HG03025 (cell line): ENCODE results near the gene GGA3.
"Not testable (repeated sequence)": the region's sequence is repeated elsewhere in the genome, so short reads cannot be mapped to it uniquely, and the experiment has no call there.

Experiments
- ATAC-seq: cut with Tn5 transposase; IDR thresholded peaks from one replicate; pipeline ENCODE4 v1.9.1; 2021; ENCODE audit warnings: mild to moderate bottlenecking, moderate library complexity; ENCODE audit not compliant: unreplicated experiment, low FRiP score

GGA3 gene

GRCh38 chr17:75228305-75228704, 33.1 kb downstream of the GGA3 start:
- ATAC-seq = no peak

GRCh38 chr17:75227729-75228128, 33.7 kb downstream of the GGA3 start:
- ATAC-seq = no peak

GRCh38 chr17:75225016-75225415, 36.4 kb downstream of the GGA3 start:
- ATAC-seq = no peak

GRCh38 chr17:75219815-75220214, 41.6 kb downstream of the GGA3 start:
- no peak for ATAC-seq

DNA sequence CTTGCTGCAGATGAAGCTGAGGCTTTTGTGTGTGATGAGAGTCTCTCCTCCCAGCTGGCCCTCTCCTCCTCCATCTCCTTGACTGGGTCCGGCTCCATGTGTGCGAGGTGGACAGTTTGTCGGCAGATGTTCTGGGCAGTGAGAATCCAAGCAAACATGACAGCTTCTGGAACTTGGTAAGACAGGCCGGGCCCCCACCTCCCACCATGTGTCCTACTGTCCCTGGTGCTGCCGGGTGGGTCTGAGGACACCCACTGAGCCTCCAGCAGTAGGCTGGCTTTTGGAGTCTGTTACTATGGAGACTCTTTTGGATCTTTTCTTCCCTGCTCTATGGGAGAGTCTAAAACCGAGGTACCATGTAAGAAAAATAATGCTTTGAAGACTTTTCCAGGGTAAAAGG, 43.3 kb downstream of the GGA3 start:
- ATAC-seq = no peak

- no peak for ATAC-seq
These were observed 52.3 kb downstream of the GGA3 start for GRCh38 chr17:75209061-75209460.

- ATAC-seq = no peak
These were observed 53.2 kb downstream of the GGA3 start for GRCh38 chr17:75208161-75208560.

DNA sequence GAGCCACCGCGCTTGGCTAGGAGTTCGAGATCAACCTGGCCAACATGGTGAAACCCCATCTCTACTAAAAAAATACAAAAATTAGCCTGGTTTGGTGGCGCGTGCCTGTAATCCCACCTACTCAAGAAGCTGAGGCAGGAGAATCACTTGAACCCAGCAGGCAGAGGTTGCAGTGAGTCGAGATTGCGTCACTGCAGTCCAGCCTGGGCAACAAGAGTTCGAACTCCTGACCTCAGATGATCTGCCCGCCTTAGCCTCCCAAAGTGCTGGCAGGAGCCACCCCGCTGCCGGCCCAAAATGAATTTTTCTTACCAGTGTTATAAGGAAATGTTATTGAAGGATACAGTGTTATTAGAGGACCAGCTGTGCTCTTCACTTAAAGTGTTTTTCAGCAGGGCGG, 53.6 kb downstream of the GGA3 start:
- no peak for ATAC-seq

DNA sequence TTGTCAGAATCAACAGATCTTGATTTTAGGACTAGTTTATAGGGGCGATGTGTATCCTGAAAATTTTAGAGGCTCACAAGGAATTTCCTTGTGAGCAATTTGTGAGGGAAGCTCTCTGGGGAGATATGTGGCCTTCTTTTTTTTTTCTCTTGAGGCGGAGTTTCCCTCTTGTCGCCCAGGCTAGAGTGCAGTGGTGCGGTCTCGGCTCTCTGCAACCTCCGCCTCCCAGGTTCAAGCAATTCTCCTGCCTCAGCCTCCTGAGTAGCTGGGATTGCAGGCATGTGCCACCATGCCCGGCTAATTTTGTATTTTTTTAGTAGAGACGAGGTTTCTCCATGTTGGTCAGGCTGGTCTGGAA, 54.4 kb downstream of the GGA3 start:
- ATAC-seq = not testable (repeated sequence)

DNA sequence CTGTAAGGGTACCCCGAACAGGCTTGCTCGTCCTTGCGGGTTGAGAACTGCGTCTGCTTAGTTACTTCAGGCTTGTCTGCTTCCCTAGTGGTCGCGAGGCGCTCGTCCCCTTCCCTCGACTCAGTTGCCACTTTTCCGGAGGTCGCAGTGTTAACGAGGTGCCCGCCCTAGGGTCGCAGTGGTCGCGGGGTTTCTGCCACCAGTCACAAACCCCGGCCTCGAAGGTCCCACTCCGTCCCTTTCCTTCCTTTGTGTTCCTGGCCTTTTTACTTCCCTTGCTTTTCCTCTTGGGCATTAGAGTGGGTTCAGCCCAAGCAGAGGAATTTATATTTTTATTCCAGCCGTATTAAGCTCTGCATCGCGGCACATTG, 55.6 kb downstream of the GGA3 start:
- no peak for ATAC-seq

- ATAC-seq = peak; percentile 52
These were observed 56.2 kb downstream of the GGA3 start, which contains the start of gene NUP85 for GRCh38 chr17:75205037-75205792. TSS of gene NUP85 (plus strand) at chr17:75205679. CDS start at chr17:75205762, 83 bp downstream.

DNA sequence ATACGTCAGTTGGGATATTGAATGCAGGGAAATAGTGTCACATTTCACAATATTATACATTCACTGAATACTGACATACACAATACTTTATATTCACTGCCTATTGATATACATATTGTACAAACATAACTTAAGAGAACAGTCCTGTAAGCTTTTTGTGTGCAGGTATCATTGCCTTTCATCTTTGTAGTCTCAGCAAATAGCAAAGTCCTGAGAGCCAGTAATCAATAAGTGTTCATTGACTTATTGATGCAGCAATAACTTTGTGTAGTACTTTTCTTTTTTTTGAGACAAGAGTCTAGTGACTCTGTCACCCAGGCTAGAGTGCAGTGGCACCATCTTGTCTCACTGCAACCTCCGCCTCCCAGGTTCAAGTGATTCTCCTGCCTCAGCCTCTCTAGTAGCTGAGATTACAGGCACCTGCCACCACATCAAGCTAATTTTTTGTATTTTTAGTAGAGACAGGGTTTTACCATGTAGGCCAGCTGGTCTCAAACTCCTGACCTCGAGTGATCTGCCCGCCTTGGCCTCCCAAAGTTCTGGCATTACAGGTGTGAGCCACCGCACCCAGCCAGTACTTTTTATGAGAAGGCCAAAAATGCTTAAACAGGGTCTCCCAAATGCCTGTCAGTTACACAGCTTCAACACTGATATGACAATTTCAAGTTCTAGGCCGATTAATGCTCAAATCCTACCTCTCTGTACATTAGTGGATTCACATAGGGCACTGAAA, 61.4 kb downstream of the GGA3 start:
- ATAC-seq = no peak

GRCh38 chr17:75194879-75195278, 66.5 kb downstream of the GGA3 start:
- ATAC-seq = no peak

- no peak for ATAC-seq
These were observed 69.8 kb downstream of the GGA3 start for GRCh38 chr17:75191584-75191983.

GRCh38 chr17:75188614-75189013, 72.8 kb downstream of the GGA3 start:
- no peak for ATAC-seq
